ENCODE data around the gene RAB11FIP4.

The RAB11FIP4 gene

GRCh38 chr17:31388351-31388750 is 3.1 kb upstream of the RAB11FIP4 start:
- no peak for DNase-seq

GRCh38 chr17:31388770-31389656 is 2.5 kb upstream of the RAB11FIP4 start:
- peak; percentile 37 for DNase-seq

- no peak for DNase-seq
Observed at GRCh38 chr17:31389657-31390381, 1.7 kb upstream of the RAB11FIP4 start.

GRCh38 chr17:31390426-31390747 is 1.1 kb upstream of the RAB11FIP4 start:
- no peak for DNase-seq

- no peak for DNase-seq
Observed at GRCh38 chr17:31390748-31391495, 553 bp upstream of the RAB11FIP4 start.

GRCh38 chr17:31392002-31392855 is 754 bp downstream of the RAB11FIP4 start:
- DNase-seq, result no peak

- no peak for DNase-seq
Observed at GRCh38 chr17:31392856-31393748, 1.6 kb downstream of the RAB11FIP4 start.

- DNase-seq, result no peak
Observed at GRCh38 chr17:31393749-31394146, 2.3 kb downstream of the RAB11FIP4 start.

GRCh38 chr17:31394544-31394943 is 3.1 kb downstream of the RAB11FIP4 start:
- peak; percentile 57 for DNase-seq

GRCh38 chr17:31397256-31397939 is 5.9 kb downstream of the RAB11FIP4 start:
- DNase-seq, result no peak

- DNase-seq, result no peak
Observed at GRCh38 chr17:31398381-31399311, 7.2 kb downstream of the RAB11FIP4 start.

GRCh38 chr17:31400481-31400950 is 9.0 kb downstream of the RAB11FIP4 start:
- no peak for DNase-seq

- DNase-seq, result no peak
Observed at GRCh38 chr17:31401456-31402254, 10.2 kb downstream of the RAB11FIP4 start.

GRCh38 chr17:31404028-31404949 is 12.8 kb downstream of the RAB11FIP4 start:
- DNase-seq, result no peak

GRCh38 chr17:31405890-31406371 is 14.5 kb downstream of the RAB11FIP4 start:
- no peak for DNase-seq

GRCh38 chr17:31408586-31408985 is 17.1 kb downstream of the RAB11FIP4 start:
- no peak for DNase-seq

GRCh38 chr17:31411707-31412285 is 20.3 kb downstream of the RAB11FIP4 start:
- no peak for DNase-seq
